Activated T-helper 1 cell treated with Interleukin-2 at 50 U/mL for 16 hours (primary cell): ENCODE data around the gene MAP1LC3C.
A peak's percentile ranks its signal among the peaks of the same experiment; 100 is the strongest.

Experiments used
- DNase-seq: peaks from one replicate; pipeline ENCODE4 v3.0.0-alpha.2; 2020; ENCODE audit warnings: low read depth

The MAP1LC3C gene

DNA sequence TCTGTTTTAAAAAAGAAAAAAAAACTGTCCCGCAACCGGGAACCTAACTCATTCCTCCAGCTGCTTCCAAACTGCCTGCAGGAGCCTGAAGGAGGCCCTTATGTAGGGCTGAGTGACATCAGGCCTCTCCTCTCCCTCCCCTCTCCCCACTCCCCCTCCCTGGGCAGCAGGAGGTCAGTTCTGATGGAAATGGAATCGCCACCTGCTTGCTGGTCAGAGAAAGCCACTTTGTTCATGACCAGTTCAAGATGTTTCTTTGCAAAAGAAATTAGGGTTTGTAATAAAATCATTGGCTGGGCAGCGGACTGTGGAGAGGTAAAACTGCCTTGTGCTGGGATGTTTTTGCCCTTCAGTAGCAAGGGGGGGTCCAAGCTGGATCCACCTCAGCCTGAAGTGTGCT is at the start of gene MAP1LC3C:
Gene MAP1LC3C, minus strand, starts transcription at position 73 of the 400 bp plus-strand sequence. CDS start 90 bp downstream, outside the sequence.
- DNase-seq: no peak

DNA sequence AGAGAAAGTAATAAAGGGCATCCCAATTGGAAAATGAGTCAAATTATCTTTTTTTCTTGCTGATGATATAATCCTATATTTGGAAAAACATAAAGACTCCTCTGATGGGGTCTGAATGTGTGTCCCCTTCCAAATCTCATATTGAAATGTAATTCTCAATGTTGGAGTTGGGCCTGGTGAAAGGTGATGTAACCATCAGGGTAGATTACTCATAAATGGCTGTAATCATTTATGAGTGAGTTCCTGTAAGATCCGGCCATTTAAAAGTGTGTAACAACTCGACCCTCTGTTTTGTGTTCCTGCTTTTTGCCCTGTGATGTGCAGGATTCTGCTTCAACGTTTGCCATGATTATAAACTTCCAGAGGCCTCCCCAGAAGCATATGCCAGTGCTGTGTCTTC is 44.3 kb upstream of the MAP1LC3C start:
- no peak for DNase-seq

DNA sequence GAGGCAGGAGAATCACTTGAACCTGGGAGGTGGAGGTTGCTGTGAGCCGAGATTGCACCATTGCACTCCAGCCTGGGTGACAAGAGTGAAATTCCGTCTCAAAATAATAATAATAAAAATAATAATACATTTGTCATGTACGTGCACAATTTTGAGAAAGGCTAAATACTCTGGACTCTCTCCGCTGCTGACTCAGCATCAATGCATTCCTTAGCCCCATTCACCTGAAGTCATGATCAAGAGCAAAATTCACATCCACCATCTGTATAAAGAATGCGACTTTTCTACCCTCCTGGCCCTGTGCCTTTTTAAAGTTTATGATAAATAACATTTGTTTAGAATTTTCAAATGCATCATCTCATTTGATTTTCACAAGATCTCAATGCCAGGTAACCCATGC is 35.5 kb upstream of the MAP1LC3C start:
- DNase-seq: no peak

DNA sequence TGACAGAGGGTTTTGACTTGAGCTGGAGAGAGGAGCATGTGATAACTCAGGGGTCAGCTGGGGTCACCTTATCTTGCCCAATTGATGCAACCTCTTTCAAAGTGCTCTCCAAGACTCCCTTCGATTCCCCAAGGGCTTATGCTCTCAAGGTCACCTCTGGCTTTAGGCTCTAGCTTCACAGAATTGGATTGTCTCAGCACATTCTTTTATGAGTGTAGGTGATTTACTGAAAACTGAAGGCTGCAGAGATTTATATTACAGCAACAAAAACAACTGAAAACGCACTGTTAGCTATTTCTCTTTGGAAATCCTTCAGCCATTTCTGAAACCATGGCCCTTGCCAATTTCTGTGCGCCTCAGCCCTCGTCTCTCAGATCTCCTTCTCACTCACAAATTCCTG is 34.5 kb upstream of the MAP1LC3C start:
- no peak for DNase-seq

DNA sequence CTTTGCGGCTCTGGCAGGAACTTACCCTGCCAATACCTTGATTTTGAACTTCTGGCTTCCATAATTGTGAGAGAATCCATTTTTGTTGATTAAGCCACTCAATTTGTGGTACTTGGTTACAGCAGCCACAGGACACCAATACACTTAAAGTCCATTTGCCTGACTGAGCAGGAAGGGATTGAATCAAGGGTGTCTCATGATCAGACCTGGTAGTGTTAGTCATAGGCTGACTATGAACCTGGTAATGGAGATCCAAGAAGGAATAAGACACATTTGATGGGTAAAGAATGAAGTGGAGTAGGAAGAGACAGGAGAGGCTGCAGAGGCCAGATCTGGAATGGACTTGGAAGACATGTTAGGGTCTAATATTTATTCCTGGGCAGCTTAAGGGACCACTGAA is 31.2 kb upstream of the MAP1LC3C start:
- DNase-seq: no peak

DNA sequence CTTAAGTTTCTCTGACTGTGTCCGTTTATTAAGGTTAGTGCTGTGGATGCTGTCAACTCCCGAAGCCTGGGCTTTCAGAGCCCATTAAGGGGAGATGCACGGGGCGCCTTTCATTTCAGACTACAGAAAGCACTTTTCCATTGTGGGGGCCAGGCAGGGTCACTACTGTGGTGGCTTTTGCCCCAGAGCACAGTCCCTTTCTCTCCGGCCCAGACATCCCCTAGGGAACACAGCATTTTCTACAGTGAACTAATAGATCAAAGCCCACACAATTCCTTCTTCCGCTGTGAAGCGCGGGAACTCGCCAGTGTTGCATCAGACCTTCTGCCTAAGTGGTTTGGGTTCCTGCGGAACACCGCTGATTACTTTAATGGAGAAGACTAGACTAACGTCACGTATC is 26.8 kb upstream of the MAP1LC3C start:
- no peak for DNase-seq

DNA sequence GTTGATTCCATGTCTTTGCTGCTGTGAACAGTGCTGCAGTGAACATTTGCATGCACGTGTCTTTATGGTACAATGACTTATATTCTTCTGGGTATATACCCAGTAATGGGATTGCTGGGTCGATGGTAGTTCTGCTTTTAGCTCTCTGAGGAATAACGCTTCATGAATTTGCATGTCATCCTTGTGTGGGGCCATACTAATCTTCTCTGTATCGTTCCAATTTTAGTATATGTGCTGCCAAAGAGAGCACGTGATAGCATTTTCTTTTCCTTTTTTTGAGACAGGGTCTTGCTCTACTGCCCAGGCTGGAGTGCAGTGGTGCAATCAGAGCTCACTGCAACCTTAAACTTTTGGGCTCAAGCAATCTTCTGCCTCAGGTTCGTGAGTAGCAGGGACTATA is 24.9 kb upstream of the MAP1LC3C start:
- no peak for DNase-seq

DNA sequence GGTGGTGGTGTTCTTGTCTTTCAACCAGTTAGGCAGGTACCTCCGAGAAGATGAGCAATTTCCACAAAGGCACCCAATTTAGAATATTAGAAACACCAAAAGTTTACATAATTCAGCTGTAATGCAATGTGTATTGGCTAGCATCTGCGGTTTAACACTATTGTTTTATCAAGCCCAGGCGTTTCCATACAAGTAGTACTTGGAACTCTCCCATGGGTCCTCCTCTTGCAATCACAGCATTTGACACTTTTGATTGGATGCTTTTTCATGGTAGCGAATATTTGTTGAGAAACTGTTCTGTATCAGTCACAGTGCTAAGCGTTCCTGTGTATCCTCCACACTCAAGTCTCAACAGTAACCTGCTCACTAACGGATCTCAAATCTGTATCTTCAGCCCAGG is 20.1 kb upstream of the MAP1LC3C start:
- no peak for DNase-seq

DNA sequence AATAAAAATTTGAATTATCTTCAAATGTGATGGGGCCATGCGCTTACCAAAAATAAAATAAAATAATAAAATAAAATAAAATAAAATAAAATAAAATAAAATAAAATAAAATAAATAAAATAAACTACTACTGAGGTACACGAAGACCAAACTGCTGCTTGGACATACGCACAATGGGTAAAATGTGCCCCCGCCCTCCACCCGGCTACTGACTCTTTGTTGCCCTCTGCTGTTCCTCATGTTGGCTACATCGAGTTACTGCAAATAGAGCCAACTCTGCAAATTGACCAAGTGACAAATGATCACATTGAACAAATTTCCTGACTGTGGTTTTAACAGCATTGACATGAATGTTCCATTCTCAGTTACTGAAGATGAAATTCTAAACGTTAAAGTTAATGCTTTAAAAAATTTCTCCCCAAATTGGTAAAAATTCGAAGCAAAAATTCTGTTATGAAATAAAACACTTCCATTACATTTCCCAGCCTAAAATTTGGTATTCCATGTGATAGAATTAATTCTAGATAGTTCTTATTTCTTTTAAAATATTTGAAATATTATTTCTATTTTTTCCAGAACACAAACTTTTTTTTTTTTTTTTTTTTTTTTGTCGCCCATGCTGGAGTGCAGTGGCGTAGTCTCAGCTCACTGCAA is 18.8 kb upstream of the MAP1LC3C start:
- DNase-seq: no peak

DNA sequence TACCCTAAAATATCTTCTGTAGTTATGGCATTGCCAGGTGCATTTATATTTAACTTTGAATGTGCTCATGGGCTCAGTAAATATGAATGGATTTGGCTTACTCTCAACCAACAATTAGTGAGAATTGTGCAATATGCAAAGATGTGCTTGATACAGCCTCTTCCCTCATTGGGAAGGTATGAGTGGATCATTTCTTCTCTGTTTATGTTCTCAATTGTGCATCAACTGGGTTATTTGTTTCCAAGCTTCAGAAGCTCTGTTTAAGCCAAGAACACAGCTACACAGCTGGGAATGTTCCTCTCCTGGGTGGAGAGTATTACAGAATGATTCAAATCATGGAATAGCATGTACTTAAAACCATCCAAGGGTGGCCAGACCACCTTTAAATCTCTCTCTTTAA is 17.6 kb upstream of the MAP1LC3C start:
- DNase-seq: no peak

DNA sequence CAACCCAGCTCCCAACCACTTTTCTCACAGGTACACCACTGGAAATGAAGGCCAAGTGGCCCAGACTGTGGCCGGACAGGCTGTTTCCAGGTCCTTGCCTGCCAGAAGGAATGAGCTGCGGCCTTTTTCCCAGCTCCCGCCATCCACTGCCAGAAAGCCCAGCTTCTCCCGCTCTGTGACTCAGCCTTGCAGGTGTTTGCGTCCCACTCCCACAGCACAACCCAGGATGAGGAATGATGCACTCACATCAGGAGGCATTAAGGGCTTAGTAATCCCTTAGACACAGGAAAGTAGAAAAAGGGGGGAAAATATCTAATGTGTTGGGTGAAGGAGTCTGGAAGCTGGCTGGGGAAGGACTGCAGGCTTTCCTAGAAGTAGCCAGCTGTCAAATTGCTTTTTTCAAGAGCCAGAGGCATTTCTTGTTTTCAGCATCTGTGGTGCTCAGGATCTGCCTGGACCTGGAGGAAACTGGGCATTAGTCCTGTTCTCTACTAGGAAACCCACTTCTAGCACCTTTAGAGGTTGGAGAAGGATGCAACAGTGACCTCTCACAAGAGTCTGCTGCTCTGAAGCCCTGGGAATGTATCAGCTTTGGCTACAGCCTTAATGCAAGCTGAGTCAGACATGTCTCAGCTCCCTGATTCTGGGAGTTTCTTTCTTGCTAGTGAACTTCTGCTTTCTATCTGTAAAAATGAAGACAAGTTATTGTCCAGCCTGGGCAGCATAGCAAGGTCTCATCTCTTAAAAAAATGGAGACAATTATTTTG is 13.2 kb upstream of the MAP1LC3C start:
- no peak for DNase-seq

DNA sequence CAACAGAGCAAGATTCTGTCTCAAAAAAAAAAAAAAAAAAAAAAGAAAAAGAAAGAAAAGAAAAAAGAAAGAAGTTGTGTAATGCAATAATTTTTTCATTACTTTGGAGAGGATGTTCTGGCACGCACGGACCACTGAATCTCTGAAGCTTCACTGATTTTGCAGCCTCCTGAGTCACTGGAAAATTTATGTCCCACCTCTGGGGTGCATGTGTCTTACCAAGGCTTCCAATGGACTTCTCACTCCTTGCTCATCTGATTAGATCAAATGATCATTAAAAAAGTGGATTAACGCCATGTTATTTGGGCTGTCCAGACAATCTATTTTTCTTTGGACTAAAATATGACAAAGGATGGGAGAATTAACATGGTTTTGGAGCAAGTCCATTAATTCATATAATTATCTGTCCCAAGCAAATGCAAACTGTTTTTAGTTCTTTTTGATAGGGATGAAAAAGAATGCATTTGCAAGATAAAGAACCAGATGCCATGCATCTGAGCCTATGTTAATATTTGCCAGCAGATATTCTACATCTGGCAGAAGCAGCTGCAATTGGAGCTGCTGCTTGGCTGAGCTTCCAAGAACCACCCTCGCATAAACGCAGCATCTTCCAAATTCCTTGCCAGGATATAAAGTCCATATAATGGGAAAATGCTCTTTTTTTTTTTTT is 10.1 kb upstream of the MAP1LC3C start:
- no peak for DNase-seq

DNA sequence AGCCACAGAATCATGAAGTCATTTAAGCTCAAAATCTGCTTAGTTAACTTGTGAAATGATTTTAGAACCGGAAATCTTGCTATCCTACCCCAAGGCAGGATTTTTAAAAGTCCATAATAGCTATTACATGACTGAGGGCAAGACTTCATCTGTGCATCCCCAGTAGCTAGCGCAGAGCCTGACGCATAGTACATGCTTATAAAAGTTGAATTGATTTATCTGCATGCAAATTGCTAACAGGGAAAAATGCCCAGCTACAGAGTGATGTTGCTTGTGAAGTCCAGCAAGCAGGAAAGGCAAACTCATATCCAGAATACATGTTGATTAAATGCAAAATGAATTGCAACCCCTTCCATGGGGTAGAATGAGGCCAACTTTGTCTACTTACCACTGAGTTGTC is 8.1 kb upstream of the MAP1LC3C start:
- no peak for DNase-seq

DNA sequence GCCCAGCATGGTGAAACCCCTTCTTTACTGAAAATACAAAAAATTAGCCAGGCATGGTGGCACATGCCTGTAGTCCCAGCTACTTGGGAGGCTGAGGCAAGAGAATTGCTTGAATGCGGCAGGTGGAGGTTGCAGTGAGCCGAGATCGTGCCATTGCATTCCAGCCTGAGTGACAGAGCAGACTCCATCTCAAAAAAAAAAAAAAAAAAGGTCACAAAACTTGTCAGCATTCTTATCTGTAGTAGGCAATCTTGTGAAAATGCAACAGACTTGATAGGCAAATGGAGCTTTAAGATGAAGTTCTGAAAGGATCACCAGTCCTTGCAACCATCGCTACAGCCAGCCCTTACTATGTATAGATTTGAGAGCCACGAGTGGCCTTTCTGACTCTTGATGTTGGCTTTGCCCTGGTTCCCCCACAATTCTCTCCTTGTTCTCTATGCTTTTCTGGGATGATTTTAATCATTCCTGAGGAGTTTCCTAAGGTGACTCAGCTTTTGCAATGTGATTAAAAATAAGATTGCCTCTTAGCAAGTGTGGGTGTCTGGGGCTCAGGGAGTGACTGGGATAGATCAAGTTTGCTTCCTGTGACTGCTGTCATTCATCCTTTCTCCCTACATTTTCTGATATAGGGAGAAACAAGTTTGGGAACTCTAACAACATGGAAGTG is 7.1 kb upstream of the MAP1LC3C start:
- DNase-seq: no peak

DNA sequence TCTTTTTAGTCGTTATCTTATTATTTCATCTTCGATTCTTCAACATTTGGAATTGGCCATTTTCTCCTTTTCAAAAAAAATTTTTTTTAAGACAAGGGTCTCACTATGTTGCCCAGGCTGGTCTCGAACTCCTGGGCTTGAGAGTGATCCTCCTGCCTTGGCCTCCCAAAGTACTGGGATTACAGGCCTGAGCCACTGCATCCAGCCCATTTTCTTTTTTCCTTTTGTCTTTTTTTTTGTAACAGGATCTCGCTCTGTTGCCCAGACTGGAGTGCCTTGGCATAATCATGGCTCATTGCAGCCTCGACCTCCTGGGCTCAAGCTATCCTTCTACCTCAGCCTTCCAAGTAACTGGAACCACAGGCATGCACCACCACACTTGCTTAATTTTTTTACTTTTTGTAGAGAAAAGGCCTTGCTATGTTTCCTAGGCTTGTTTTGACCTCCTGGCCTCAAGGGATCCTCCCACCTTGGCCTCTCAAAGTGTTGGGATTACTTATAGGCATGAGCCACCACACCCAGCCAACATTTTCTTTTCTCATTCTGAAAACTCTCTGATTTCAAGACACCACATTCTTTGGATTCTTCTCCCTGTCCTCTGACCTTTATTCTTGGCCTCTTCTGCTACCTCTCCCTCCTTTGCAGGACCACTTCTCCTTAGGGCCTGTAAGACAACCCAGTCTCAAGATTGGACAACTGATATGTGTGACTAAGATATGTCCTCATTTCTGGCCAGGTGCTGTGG is 6.0 kb upstream of the MAP1LC3C start:
- DNase-seq: no peak

DNA sequence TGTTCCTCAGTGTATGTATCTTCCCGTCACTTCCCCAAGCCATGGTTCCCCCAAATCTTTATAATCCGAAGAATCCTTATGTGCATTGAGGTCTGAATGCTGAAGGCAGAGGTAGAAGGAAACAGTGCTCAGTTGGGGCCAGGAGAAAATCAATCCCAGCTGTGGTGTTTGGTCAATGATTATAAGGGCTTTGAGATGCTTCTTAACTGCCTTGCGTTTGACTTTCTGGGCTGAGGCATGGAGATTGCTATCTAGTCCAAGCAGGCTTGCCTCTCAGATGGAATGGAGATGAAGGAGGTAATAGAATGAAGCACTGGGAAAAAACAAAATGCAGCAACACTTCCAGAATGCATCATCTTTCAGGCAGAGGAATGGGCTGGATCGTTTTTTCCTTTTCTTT is 3.6 kb upstream of the MAP1LC3C start:
- DNase-seq: no peak

DNA sequence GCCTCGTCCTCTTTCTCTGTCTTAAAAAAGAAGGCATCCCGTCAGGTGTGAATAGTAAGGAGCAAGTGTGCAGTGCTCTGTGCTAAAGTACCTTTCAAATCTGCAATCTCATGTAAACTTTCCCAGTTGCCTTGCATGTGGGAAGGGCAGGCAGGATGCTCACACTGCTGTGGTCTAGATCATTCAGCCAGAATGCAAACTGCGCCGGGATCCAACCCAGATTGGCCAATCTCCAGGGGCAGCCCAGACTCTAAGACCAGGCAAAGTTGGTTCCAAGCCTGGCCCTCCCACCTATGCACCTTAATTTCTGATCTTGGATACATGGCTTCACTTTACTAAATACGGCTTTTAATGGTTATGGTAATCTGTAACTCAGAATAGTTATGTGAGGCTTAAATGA is 3.2 kb upstream of the MAP1LC3C start:
- no peak for DNase-seq

DNA sequence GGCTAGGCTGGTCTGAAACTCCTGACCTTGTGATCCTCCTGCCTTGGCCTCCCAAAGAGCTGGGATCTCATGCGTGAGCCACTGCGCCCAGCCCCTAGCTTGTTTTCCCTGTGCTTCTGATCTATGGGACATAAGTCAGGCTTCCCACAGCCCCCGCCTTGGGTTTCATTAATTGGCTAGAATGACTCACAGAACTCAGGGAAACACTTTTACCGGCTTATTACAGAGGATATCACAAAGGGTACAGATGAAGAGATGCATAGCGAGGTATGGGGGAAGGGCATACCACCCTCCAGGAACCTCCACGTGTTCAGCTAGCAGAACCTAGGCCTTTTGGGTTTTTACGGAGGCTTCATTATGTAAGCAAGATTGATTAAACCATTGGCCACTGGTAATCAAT is 1.5 kb upstream of the MAP1LC3C start:
- no peak for DNase-seq

DNA sequence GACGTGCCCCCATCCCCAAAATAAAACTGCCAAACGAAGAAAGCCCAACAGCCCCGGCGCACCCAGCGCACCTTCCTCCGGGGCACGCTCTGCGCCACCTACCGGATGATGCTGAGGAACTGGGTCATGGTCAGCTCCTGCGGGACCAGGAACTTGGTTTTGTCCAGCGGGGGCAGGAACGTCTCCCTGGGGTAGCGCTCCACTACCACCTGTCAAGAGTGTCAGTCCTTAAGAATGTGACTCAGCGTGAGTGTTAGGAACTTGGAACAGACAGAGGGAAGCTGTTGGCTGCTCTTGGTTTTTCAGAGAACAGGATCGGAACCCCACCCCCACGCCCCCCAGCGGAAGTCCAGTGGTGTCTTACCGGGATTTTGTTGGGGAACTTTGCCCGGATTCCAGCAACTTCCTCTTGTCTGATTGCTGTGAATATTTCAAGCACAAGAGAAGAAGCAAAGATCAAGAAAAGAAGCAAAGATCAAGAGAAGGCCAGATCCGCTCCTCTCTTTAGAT is 431 bp downstream of the MAP1LC3C start:
- DNase-seq: peak; percentile 2

DNA sequence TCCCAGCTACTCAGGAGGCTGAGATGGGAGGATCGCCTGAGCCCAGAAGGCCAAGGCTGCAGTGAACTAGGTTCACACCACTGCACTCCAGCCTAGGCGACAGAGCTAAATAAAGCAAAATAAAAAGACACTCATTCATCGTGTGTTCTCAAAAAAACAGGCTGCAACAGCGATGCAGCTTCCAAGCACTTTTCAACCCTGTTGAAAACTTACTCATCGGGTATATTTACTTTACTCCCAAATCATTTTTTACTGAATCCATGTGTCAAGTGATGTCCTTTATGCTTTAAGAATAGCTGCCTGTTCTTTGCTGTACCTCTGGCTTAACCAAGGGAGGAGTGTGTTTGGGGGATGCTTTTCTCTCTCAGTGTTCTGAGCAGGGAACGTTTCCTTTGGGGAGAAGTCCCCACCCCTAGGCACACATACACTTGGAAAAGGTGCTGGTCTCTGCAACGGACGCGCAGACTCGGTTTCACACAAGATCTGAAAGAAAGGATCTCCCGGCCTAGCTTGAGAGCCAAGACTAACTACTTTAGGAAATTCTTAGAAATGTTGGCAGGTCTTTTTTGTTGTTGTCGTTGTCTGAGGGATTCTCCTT is 1.4 kb downstream of the MAP1LC3C start:
- no peak for DNase-seq

DNA sequence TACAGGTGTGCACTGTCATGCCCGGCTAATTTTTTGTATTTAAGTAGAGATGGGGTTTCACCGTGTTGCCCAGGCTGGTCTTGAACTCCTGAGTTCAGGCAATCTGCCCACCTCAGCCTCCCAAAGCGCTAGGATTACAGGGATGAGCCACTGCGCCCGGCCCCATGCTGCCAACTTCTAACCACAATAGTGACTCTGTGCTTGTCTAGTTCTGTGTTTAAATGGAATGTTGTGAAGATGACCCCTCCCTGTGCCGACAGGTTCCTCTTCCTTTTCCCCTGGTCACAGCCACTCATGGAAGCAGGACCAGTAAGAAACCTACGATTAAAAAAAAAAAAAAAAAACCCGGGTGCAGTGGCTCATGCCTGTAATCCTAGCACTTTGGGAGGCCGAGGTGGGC is 4.7 kb downstream of the MAP1LC3C start:
- DNase-seq: no peak
